ENCODE results near the gene VAV1.
A peak's percentile ranks its signal among the peaks of the same experiment; 100 is the strongest.
"Not testable (repeated sequence)": the region's sequence is repeated elsewhere in the genome, so short reads cannot be mapped to it uniquely, and the experiment has no call there.

Gene VAV1

GRCh38 chr19:6818246-6818645 lies 45.7 kb downstream of the VAV1 start:
- DNase-seq (ENCODE audit: low read depth in 2 of 2): no peak

DNA sequence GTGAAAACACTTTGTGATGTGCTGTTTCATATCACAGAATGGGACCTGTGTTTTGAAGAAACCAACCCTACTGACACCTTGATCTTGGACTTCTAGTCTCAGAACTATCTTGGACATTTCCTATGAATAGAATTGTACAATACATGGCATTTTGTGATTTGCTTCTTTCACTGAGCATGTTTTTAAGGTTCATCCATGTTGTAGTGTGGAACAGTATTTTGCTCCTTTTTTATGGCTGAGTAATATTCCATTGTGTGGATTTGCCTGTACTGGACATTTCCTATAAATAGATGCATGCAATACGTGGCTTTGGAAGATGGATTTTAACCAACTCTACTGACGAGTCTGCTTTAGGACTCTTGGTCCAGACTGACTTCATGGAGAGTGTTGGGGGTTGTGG lies 46.8 kb downstream of the VAV1 start:
- DNase-seq (ENCODE audit: low read depth in 2 of 2): no peak

DNA sequence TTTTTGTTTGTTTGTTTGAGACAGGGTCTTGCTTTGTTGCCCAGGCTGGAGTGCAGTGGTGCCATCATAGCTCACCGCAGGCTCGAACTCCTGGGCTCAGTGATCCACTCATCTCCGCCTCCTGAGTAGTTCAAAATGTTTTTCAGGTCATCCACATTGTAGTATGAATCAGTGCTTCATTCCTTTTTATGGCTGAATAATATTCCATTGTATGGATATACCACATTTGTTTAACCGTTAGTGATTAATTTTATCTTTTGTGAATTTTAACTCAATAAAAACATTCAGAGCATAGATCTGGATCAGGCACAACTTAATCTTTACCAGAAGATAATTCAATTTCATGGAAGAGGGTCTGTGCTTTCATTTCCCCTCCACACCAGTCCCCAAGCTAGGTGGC lies 47.7 kb downstream of the VAV1 start:
- no peak for DNase-seq (ENCODE audit: low read depth in 2 of 2)

GRCh38 chr19:6821639-6822310 lies 49.3 kb downstream of the VAV1 start:
- DNase-seq (ENCODE audit: low read depth in 2 of 2): no peak

DNA sequence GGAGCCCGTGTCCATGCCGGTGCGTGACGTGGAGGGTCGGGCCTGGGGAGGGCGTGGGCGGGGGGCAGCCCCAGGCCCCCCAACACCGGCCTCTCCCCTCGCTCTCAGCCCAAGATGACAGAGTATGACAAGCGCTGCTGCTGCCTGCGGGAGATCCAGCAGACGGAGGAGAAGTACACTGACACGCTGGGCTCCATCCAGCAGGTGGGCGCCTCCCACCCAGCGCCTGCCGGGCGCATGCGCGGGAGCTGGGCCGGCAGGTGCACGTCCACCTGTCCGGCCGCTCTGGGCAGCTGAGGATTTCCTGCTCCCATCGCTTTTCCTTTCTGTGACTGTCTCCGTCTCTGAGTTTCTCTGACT lies 49.8 kb downstream of the VAV1 start:
- no peak for DNase-seq (ENCODE audit: low read depth in 2 of 2)

GRCh38 chr19:6825076-6825774 lies 52.7 kb downstream of the VAV1 start:
- no peak for DNase-seq (ENCODE audit: low read depth in 2 of 2)

DNA sequence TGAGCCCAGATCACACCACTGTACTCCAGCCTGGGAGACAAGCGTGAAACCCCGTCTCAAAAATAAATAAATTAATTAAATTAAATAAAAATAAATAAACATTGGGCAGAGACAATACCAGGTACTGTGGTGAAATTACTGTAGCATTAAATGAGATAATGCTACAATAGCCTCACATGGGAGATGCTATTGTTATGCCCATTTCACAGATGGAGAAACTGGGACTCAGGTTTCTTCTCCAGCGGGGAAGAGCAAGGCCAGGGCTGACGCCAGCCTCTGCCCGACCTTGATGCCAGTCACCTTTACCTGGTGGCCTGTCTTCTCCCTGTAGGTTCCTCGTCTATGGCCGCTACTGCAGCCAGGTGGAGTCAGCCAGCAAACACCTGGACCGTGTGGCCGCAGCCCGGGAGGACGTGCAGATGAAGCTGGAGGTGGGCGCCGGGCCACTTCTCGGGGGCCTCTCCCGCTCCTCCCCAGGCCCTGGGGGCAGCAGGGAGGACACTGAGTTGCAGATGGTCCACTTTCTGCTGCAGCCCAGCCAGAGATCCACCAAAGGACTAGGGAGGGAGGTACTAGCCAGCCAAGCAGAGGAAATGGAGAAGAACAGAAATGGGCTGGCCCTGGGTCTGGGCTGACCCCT lies 53.9 kb downstream of the VAV1 start:
- DNase-seq (ENCODE audit: low read depth in 2 of 2): no peak

- DNase-seq (ENCODE audit: low read depth in 2 of 2): no peak
Observed at GRCh38 chr19:6828306-6828697, 55.8 kb downstream of the VAV1 start.

- peak in 1 of 2 donors; percentile 11 for DNase-seq (ENCODE audit: low read depth in 2 of 2)
Observed at GRCh38 chr19:6828698-6829633, 56.5 kb downstream of the VAV1 start.

GRCh38 chr19:6829829-6830228 lies 57.3 kb downstream of the VAV1 start:
- not testable (repeated sequence) for DNase-seq (ENCODE audit: low read depth in 2 of 2)

DNA sequence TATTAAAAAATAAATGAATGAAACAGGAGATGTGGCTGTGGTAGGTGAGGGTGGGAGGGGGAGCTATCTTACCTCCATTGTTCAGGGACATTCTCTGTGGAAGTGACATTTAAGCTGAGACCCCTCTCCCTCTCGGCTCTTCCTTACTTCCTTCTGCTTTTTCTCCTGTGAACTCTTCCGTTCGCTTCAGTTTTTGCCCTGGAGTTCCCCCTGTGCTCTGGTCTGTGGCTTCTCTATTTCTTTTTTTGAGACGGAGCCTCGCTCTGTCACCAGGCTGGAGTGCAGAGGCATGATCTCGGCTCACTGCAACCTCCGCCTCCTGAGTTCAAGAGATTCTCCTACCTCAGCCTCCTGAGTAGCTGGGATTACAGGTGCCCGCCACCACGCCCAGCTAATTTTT lies 58.6 kb downstream of the VAV1 start:
- not testable (repeated sequence) for DNase-seq (ENCODE audit: low read depth in 2 of 2)

DNA sequence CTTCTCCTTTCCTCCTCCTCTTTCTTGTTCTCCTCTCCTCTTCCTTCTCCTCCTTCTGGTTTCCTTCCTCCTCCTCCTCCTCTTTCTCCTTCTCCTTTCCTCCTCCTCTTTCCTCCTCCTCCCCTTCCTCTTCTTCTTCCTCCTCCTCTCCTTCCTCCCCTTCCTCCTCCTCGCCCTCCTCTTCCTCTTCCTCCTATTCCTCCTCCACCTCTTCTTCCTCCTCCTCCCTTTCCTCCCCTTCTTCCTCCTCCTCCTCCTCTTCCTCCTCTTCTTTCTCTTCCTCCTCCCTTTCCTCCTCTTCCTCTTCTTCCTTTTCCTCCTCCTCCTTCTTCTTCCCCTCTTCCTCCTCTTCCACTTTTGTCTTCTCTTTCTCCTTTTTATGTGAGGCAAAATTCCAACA lies 59.9 kb downstream of the VAV1 start:
- DNase-seq (ENCODE audit: low read depth in 2 of 2): no peak

DNA sequence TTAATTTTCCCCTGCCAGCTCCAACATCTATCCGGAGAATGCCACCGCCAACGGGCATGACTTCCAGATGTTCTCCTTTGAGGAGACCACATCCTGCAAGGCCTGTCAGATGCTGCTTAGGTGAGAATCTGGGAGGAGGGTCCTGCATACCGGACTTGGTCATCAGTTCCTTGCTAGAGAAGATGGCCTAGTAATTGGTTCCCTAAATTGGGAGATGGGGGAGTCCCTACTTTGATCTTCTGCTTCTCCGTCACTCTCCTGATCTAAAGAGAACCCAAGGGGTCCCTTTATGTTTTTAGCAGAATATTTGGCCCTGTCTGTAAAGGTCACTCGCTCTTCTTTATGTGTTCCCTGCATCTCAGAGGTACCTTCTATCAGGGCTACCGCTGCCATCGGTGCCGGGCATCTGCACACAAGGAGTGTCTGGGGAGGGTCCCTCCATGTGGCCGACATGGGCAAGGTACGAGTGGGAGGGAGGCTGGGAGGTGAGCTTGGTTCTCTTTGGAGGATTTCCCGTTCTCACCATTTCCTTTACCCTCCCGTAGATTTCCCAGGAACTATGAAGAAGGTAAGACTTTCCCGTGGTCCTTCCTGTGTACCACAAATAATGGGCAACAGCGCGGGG lies 60.8 kb downstream of the VAV1 start:
- DNase-seq (ENCODE audit: low read depth in 2 of 2): no peak

DNA sequence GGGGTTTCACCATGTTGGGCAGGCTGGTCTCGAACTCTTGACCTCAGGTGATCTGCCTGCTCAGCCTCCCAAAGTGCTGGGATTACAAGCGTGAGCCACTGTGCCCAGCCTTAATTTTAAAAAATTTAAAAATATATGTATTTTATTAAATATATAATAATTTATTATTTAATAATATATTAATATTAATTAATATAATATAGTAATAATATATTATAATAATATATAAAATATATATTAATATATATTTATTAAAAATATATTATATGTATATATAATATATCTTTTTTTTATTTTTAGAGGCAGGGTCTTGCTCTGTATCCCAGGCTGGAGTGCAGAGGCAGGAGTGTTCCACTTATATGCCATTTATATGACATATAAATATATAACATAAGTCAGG lies 61.9 kb downstream of the VAV1 start:
- DNase-seq (ENCODE audit: low read depth in 2 of 2): no peak

GRCh38 chr19:6835501-6835900 lies 63.0 kb downstream of the VAV1 start:
- no peak for DNase-seq (ENCODE audit: low read depth in 2 of 2)

GRCh38 chr19:6837525-6837924 lies 65.0 kb downstream of the VAV1 start:
- DNase-seq (ENCODE audit: low read depth in 2 of 2): no peak

DNA sequence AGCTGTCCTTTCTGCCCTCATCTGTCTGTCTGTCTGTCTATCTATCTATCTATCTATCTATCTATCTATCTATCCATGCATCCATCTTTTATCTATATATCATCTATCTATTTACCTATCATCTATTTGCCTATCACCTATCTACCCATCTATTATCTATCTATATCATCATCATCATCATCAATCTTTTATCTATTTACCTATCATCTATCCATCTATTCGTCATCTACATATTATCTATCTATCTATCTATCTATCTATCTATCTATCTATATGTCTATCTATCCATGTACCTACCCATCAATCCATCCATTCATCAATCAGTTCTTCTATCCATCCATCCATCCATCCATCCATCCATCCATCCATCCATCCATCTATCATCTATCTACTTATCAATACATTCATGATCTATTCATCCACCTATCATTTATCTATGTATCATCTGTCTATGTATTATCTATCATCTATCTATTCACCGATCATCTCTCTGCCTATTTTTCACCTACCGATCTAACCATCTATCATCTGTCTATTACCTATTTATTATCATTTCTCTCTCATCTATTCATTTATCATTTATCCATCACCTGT lies 65.7 kb downstream of the VAV1 start:
- DNase-seq (ENCODE audit: low read depth in 2 of 2): no peak

- no peak for DNase-seq (ENCODE audit: low read depth in 2 of 2)
Observed at GRCh38 chr19:6842871-6843607, 70.5 kb downstream of the VAV1 start.

DNA sequence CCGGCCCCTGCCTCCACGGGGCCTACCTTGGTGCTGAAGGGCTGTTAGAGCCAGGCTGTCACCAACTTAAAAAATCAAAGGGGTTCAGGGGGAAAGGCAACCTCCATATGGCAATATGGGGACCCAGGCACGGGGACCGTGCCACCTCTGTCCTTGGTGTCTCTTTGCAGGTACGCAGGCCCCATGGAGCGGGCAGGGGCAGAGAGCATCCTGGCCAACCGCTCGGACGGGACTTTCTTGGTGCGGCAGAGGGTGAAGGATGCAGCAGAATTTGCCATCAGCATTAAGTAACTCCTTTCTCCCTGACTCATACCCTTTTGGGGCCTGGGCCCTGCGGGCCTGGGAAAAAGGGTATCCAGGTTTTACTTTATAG lies 75.3 kb downstream of the VAV1 start:
- DNase-seq (ENCODE audit: low read depth in 2 of 2): no peak

DNA sequence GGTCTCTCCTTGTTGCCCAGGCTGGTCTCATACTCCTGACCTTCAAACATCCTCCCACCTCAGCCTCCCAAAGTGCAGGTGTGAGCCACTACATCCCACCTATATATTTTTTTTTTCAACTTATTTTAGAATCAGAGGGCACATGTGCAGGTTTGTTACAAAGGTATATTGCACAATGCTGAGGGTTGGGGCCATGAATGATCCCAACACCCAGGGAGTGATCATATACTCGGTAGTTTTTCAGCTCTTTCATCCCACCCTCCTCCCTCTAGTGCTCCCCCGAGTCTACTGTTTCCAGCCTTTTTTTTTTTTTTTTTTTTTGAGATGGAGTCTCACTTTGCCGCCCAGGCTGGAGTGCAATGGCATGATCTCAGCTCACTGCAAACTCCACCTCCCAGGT lies 76.5 kb downstream of the VAV1 start:
- no peak for DNase-seq (ENCODE audit: low read depth in 2 of 2)

- DNase-seq (ENCODE audit: low read depth in 2 of 2): no peak
Observed at GRCh38 chr19:6849876-6850275, 77.4 kb downstream of the VAV1 start.
